Lung (tissue), 12 donors: ENCODE data around the gene TRIM52. TPM values are rescaled to one million over a fixed set of nuclear protein-coding genes. Genes with fewer than 3 reads are reported as not detected.
A peak's percentile ranks its signal among the peaks of the same experiment; 100 is the strongest.

Experiments used
- ATAC-seq: fragments of 200-7000 bp; cut with Tn5 transposase; one replicate; pipeline ENCODE4 v1.9.1; 2020; ENCODE audit warnings: moderate number of reproducible peaks; ENCODE audit not compliant: insufficient read depth, low FRiP score
- DNase-seq, 3 donors: peaks; one replicate each; pipeline ENCODE4 v3.0.0-alpha.2; 2013 to 2017
- H3K27ac ChIP-seq, 2 donors: one replicate each; pipeline ENCODE4 v1.5.1; 2013; ENCODE audit warnings: mild to moderate bottlenecking in 2 of 2, moderate library complexity in 2 of 2, control low read depth in 1 of 2, inconsistent platforms in 1 of 2, low read depth in 1 of 2, low read length in 1 of 2
- H3K27me3 ChIP-seq, 3 donors: one replicate each; pipeline ENCODE4 v1.5.1; 2013; ENCODE audit warnings: low read length in 2 of 3; ENCODE audit not compliant: control insufficient read depth in 3 of 3, insufficient read depth in 3 of 3
- H3K36me3 ChIP-seq, 4 donors: one replicate each; pipeline ENCODE4 v1.5.1; 2013; ENCODE audit warnings: low read length in 4 of 4, mild to moderate bottlenecking in 1 of 4, moderate library complexity in 1 of 4; ENCODE audit not compliant: control insufficient read depth in 4 of 4, insufficient read depth in 4 of 4
- H3K4me1 ChIP-seq, 5 donors: one replicate each; pipeline ENCODE4 v1.5.1; 2013; ENCODE audit warnings: low read length in 5 of 5, mild to moderate bottlenecking in 2 of 5, moderate library complexity in 1 of 5; ENCODE audit not compliant: control insufficient read depth in 5 of 5, insufficient read depth in 5 of 5
- H3K4me3 ChIP-seq: one replicate; pipeline ENCODE4 v1.5.1; 2013; ENCODE audit warnings: mild to moderate bottlenecking, control low read depth, moderate library complexity
- H3K9ac ChIP-seq, 2 donors: one replicate each; pipeline ENCODE4 v1.5.1; 2013; ENCODE audit warnings: low read length in 2 of 2, control low read depth in 1 of 2; ENCODE audit not compliant: insufficient read depth in 1 of 2
- H3K9me3 ChIP-seq, 4 donors: one replicate each; pipeline ENCODE4 v1.5.1; 2013; ENCODE audit warnings: low read length in 3 of 4, mild to moderate bottlenecking in 1 of 4, moderate library complexity in 1 of 4; ENCODE audit not compliant: control insufficient read depth in 4 of 4, insufficient read depth in 3 of 4
- CTCF ChIP-seq: IDR thresholded peaks from 2 replicates; pipeline ENCODE4 v1.5.1; 2012; ENCODE audit warnings: mild to moderate bottlenecking; ENCODE audit errors: control extremely low read depth, extremely low read depth
- WGBS, 2 donors: extraction: QIAGEN DNeasy Blood & Tissue Kit; methylation state at CpG; one replicate each; pipeline ENCODE4 v1.1.7; 2013; 5-methylcytosine and 5-hydroxymethylcytosine counted together
- polyA plus RNA-seq, 2 donors: library from polyadenylated mRNA; stranded (reverse); fragments of 200-250 nt; gene quantifications; one replicate each; pipeline ENCODE4 v1.2.1, GENCODE V29; 2013
- total RNA-seq, 2 donors: library from RNA; depleted of rRNA in 1 of 2; stranded (reverse); fragments of >200 nt in 1 of 2; gene quantifications; one replicate each; pipeline ENCODE4 v1.2.1, GENCODE V29; 2014 to 2021
- donor health status: control.
- donor health status: control.
- donor health status: Bipolar disorder and iron deficiency.
- donor health status: healthy.
- donor health status: DM: yes; HTN: yes; CAD: no.

TRIM52 gene
- total and polyA plus RNA-seq, 4 donors = 6.5 to 19.3 (median 13.8) TPM

GRCh38 chr5:181265092-181265671 lies 4.2 kb upstream of the TRIM52 start:
- 87 to 88% methylated on average over 18 of the region's 18 CpGs for WGBS, 2 donors
- DNase-seq (no peak), ATAC-seq (no peak)
- Histone ChIP-seq H3K36me3 (peaks cover 0 to 9% (median 3%) of the 10 kb centered on the region in 4 donors), H3K4me1 (peaks cover 0 to 8% (median 0%) of the 10 kb centered on the region in 5 donors), H3K27ac (no peak overlapping the region), H3K4me3 (no peak overlapping the region), H3K9ac (no peak overlapping the region), H3K9me3 (no peaks in the 10 kb centered on the region), H3K27me3 (no peaks in the 10 kb centered on the region)
- TF ChIP-seq CTCF = no peak

- no peak for TF ChIP-seq CTCF
- peaks cover 0 to 9% (median 3%) of the 10 kb centered on the region in 4 donors for H3K36me3 ChIP-seq
- H3K9ac ChIP-seq = no peak overlapping the region
- no peak for DNase-seq
- no peaks in the 10 kb centered on the region for H3K27me3 ChIP-seq
- ATAC-seq = no peak
- H3K27ac ChIP-seq = no peak overlapping the region
- 69 to 74% methylated on average over 5 of the region's 5 CpGs for WGBS, 2 donors
- peaks cover 0 to 20% (median 12%) of the 10 kb centered on the region in 5 donors for H3K4me1 ChIP-seq
- H3K9me3 ChIP-seq = no peaks in the 10 kb centered on the region
- no peak overlapping the region for H3K4me3 ChIP-seq
Observed at GRCh38 chr5:181263633-181264032, 2.7 kb upstream of the TRIM52 start.

GRCh38 chr5:181261320-181262049 lies 542 bp upstream of the TRIM52 start:
- ATAC-seq (peak; percentile 75), DNase-seq (peak; percentile 77 to 82 (median 80))
- no peak for TF ChIP-seq CTCF
- Histone ChIP-seq H3K9me3 (no peaks in the 10 kb centered on the region), H3K9ac (peak overlapping the region; percentile 93 to 97), H3K36me3 (peaks cover 0 to 9% (median 3%) of the 10 kb centered on the region in 4 donors), H3K4me1 (peaks cover 0 to 28% (median 15%) of the 10 kb centered on the region in 5 donors), H3K27ac (peak overlapping the region; percentile 94 to 100), H3K4me3 (peak overlapping the region; percentile 99), H3K27me3 (no peaks in the 10 kb centered on the region)
- WGBS, 2 donors = 0 to 1% methylated on average over 52 to 59 of the region's 59 CpGs
